HCT116 (cell line): ENCODE results near the gene CCDC127.

Experiments used
- CTCF ChIP-seq, 3 experiments: fragments of 200-600 bp in 1 of 3; sonication (generic) in 1 of 3; IDR thresholded peaks in 2 of 3; conservative IDR thresholded peaks in 1 of 3; 2 replicates each; pipeline ENCODE4 v1.5.1; 2012 to 2017; ENCODE audit warnings: low read depth in 2 of 3, low read length in 2 of 3, antibody characterized with exemption in 1 of 3, borderline replicate concordance in 1 of 3, control low read depth in 1 of 3, mild to moderate bottlenecking in 1 of 3, mixed read lengths in 1 of 3, mixed run types in 1 of 3, moderate library complexity in 1 of 3; ENCODE audit not compliant: insufficient read depth in 1 of 3
- EZH2 ChIP-seq: fragments of 200-600 bp; sonication (generic); IDR thresholded peaks from 2 replicates; pipeline ENCODE4 v1.6.1; 2017; ENCODE audit warnings: antibody characterized with exemption, mixed run types
- EZH2phosphoT487 ChIP-seq: fragments of 200-600 bp; IDR thresholded peaks from 2 replicates; pipeline ENCODE4 v1.6.1; 2018; ENCODE audit warnings: antibody characterized with exemption, borderline replicate concordance
- JUND ChIP-seq: IDR thresholded peaks from 2 replicates; pipeline ENCODE4 v1.6.1; 2012
- POLR2A ChIP-seq: IDR thresholded peaks from 2 replicates; pipeline ENCODE4 v1.7.0; 2011; ENCODE audit warnings: borderline replicate concordance; ENCODE audit not compliant: insufficient read depth, insufficient read length; ENCODE audit errors: extremely low read depth
- SIN3A ChIP-seq: IDR thresholded peaks from 2 replicates; pipeline ENCODE4 v1.6.1; 2012; ENCODE audit warnings: low read depth
- TCF7L2 ChIP-seq: IDR thresholded peaks from 2 replicates; pipeline ENCODE4 v1.7.0; 2011; ENCODE audit warnings: borderline replicate concordance, inconsistent platforms; ENCODE audit not compliant: insufficient read depth, insufficient read length; ENCODE audit errors: extremely low read depth

GRCh38 chr5:154236-154635, 63.7 kb downstream of the CCDC127 start:
- TF ChIP-seq POLR2A (no peak), CTCF (IDR thresholded peaks at IDR 0.05 in 2 of 3, conservative IDR thresholded peaks at IDR 0.05 in 1 of 3; ENCODE audit: borderline replicate concordance in 1 of 3, insufficient read depth in 1 of 3, low read depth in 2 of 3, low read length in 2 of 3) (no peak), EZH2phosphoT487 (no peak), EZH2 (no peak), JUND (no peak), SIN3A (no peak), TCF7L2 (no peak)
